Articular chondrocyte of knee joint (primary cell): ENCODE data around the gene SPATA2. TPM values are rescaled to one million over a fixed set of nuclear protein-coding genes. Genes with fewer than 3 reads are reported as not detected.

ENCODE experiments used
- small RNA-seq: library from RNA; depleted of rRNA; stranded (forward); fragments of <200 nt; gene quantifications from one replicate; pipeline ENCODE3, GENCODE V24; 2012
- total RNA-seq: library from RNA; depleted of rRNA; stranded (reverse); fragments of >200 nt; gene quantifications from 2 replicates; pipeline ENCODE4 v1.2.3, GENCODE V29; 2012

The SPATA2 gene
- 3.1 and 3.5 TPM in 2 replicates for total RNA-seq

DNA sequence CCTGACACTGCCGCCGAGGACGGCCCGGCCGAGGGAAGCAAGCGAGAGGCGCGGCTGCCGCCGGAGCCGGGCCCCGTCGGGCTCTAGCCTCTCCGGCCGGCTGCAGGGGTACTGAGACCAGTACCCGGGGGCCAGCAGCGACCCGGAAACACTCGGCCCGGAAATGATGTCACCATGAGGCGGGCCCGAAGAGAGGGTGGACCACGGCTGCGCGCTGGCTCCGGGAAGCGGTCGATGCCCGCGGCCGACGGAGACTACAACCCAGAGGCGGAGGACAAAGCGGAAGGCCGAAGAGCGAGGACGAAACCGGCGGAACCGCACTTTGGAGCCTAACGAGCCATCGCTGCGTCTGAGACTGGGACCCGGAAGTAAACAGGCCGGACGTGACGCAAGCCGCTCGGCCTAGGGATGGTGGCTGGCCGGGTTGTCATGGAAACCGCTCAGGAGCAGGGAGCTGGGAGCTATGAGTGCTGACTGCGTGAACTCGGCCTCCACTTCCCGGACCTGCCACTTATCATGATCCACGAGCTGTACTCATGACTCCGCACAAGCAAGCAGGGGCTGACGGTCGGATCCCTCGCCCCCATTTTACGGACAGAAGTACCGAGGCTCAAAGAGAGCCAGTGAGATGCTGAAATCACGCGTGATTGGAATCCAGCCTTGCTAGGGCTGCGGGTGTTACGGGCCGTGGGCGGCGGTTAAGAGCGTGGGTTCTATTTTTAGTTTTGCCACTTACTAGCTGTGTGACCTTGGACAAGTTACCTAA is at the start of gene SPATA2:
SPATA2 (minus strand) TSS at position 150 of the 766 bp plus-strand sequence. CDS start 7,039 bp downstream, outside the sequence.

DNA sequence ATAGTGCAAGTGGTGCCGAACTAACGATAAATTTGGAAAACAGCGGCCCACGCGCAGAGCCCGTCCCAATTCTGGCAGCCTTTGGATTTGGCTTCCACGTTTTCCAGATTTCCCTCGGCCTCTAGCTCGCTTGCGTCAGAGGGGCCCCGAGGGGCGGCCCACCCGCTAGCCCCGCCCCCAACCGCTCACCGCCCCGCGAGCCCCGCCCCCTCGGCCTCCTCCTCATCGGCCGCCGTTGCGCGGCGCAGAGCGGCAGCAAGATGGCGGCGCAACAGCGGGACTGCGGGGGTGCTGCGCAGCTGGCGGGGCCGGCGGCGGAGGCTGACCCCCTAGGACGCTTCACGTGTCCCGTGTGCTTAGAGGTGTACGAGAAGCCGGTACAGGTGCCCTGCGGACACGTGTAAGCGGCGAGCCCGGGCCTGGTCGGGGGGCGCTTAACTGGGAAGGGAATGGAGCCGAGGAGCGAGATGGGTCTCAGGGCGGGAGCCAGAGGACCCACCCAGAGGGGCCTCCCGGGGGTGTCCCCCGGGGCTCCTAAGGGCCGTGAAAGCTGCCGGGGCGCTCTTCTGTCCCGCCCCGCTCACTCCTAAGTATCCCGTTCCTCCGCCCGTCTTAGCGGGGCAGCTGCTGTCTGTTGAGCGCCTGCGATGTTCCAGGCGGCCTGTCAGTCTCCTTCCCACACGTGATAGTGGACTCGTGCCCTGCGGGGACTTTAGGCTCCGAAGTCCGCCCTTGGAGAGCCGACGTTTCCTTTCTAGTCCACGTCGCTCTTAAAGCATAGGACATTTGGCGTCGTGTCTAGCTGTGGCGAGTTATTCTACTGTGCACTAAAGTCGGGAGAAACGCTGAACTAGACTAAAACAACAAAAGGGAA is 21.1 kb upstream of the SPATA2 start, which contains the start of gene RNF114:
RNF114 (plus strand) TSS at position 245 of the 874 bp plus-strand sequence; CDS start at position 261, 16 bp downstream.

Small RNAs within 50 kb of the gene (small RNA-seq; reads per million reads assigned to genes)
- gene RF00017 (not detected), gene RF00019 (not detected)

Other genes starting within 250 kb of the SPATA2 start
- 19.3 and 20.2 TPM in 2 replicates for gene B4GALT5, start 201.7 kb downstream of the SPATA2 start, total RNA-seq
- 10.1 and 10.8 TPM in 2 replicates for gene SLC9A8, start 102.7 kb downstream of the SPATA2 start, total RNA-seq
- gene RNF114, start 20.9 kb upstream of the SPATA2 start, total RNA-seq = 72.4 and 89.9 TPM in 2 replicates
- 2.7 and 4.6 TPM in 2 replicates for gene SNAI1, start 67.5 kb upstream of the SPATA2 start, total RNA-seq
- gene UBE2V1, start 197.6 kb upstream of the SPATA2 start, total RNA-seq = 95.7 and 105 TPM in 2 replicates
- 19.5 and 24.0 TPM in 2 replicates for gene PEDS1, start 238.2 kb upstream of the SPATA2 start, total RNA-seq